Measurements from ENCODE around the gene COL7A1. TPM values are rescaled to one million over a fixed set of nuclear protein-coding genes. Genes with fewer than 3 reads are reported as not detected.

Gene COL7A1
- total and polyA plus RNA-seq, 4 donors: 4.3 to 18.7 (median 8.5) TPM

- DNase-seq: peak; percentile 49 to 53 (median 52)
- ATAC-seq (ENCODE audit: insufficient read depth, low FRiP score): peak; percentile 32
- Histone ChIP-seq H3K4me3 (no peak overlapping the region), H3K9me3 (ENCODE audit: control insufficient read depth in 4 of 4, insufficient read depth in 3 of 4, low read length in 3 of 4) (no peaks in the 10 kb centered on the region), H3K36me3 (ENCODE audit: control insufficient read depth in 4 of 4, insufficient read depth in 4 of 4, low read length in 4 of 4) (peaks cover 2 to 31% (median 15%) of the 10 kb centered on the region in 4 donors), H3K4me1 (ENCODE audit: control insufficient read depth in 5 of 5, insufficient read depth in 5 of 5, low read length in 5 of 5) (peaks cover 2 to 36% (median 11%) of the 10 kb centered on the region in 5 donors), H3K27ac (ENCODE audit: low read depth in 1 of 2, low read length in 1 of 2) (no peak overlapping the region), H3K9ac (ENCODE audit: insufficient read depth in 1 of 2, low read length in 2 of 2) (peak overlapping the region in 1 of 2 donors; percentile 13), H3K27me3 (ENCODE audit: control insufficient read depth in 3 of 3, insufficient read depth in 3 of 3, low read length in 2 of 3) (peaks cover 0 to 17% (median 0%) of the 10 kb centered on the region in 3 donors)
- WGBS, 2 donors: 25 to 47% methylated on average over 10 of the region's 10 CpGs
- TF ChIP-seq CTCF (IDR thresholded peaks at IDR 0.05; ENCODE audit: control extremely low read depth, extremely low read depth): no peak
These were observed 495 bp upstream of the COL7A1 start for GRCh38 chr3:48595526-48596121.

GRCh38 chr3:48594417-48595049 lies 596 bp downstream of the COL7A1 start:
- 29 to 43% methylated on average over 39 of the region's 39 CpGs for WGBS, 2 donors
- peaks cover 0 to 17% (median 0%) of the 10 kb centered on the region in 3 donors for H3K27me3 ChIP-seq (ENCODE audit: control insufficient read depth in 3 of 3, insufficient read depth in 3 of 3, low read length in 2 of 3)
- H3K9me3 ChIP-seq (ENCODE audit: control insufficient read depth in 4 of 4, insufficient read depth in 3 of 4, low read length in 3 of 4): no peaks in the 10 kb centered on the region
- peaks cover 0 to 20% (median 7%) of the 10 kb centered on the region in 4 donors for H3K36me3 ChIP-seq (ENCODE audit: control insufficient read depth in 4 of 4, insufficient read depth in 4 of 4, low read length in 4 of 4)
- DNase-seq: peak in 2 of 3 donors; percentile 22 to 34
- H3K4me1 ChIP-seq (ENCODE audit: control insufficient read depth in 5 of 5, insufficient read depth in 5 of 5, low read length in 5 of 5): peaks cover 2 to 36% (median 11%) of the 10 kb centered on the region in 5 donors
- ATAC-seq (ENCODE audit: insufficient read depth, low FRiP score): no peak
- TF ChIP-seq CTCF (IDR thresholded peaks at IDR 0.05; ENCODE audit: control extremely low read depth, extremely low read depth): no peak
- H3K9ac ChIP-seq (ENCODE audit: insufficient read depth in 1 of 2, low read length in 2 of 2): peak overlapping the region; percentile 11 to 23
- no peak overlapping the region for H3K27ac ChIP-seq (ENCODE audit: low read depth in 1 of 2, low read length in 1 of 2)
- no peak overlapping the region for H3K4me3 ChIP-seq

- ATAC-seq (ENCODE audit: insufficient read depth, low FRiP score): no peak
- no peak overlapping the region for H3K9ac ChIP-seq (ENCODE audit: insufficient read depth in 1 of 2, low read length in 2 of 2)
These were observed 1.8 kb downstream of the COL7A1 start for GRCh38 chr3:48593337-48593736.

More at GRCh38 chr3:48593337-48593736, 1.8 kb downstream of the COL7A1 start:
- no peak for DNase-seq
- H3K27me3 ChIP-seq (ENCODE audit: control insufficient read depth in 3 of 3, insufficient read depth in 3 of 3, low read length in 2 of 3): peaks cover 0 to 17% (median 0%) of the 10 kb centered on the region in 3 donors
- H3K9me3 ChIP-seq (ENCODE audit: control insufficient read depth in 4 of 4, insufficient read depth in 3 of 4, low read length in 3 of 4): no peaks in the 10 kb centered on the region
- peaks cover 0 to 24% (median 9%) of the 10 kb centered on the region in 5 donors for H3K4me1 ChIP-seq (ENCODE audit: control insufficient read depth in 5 of 5, insufficient read depth in 5 of 5, low read length in 5 of 5)
- H3K4me3 ChIP-seq: no peak overlapping the region
- no peak overlapping the region for H3K27ac ChIP-seq (ENCODE audit: low read depth in 1 of 2, low read length in 1 of 2)
- WGBS, 2 donors: 94% methylated on average over 9 of the region's 9 CpGs
- H3K36me3 ChIP-seq (ENCODE audit: control insufficient read depth in 4 of 4, insufficient read depth in 4 of 4, low read length in 4 of 4): peaks cover 0 to 9% (median 4%) of the 10 kb centered on the region in 4 donors
- TF ChIP-seq CTCF (IDR thresholded peaks at IDR 0.05; ENCODE audit: control extremely low read depth, extremely low read depth): no peak

Measured in lung (tissue), 12 donors.